Measurements from ENCODE around the gene NHLRC4. TPM values are rescaled to one million over a fixed set of nuclear protein-coding genes. Genes with fewer than 3 reads are reported as not detected.

NHLRC4 gene
- total RNA-seq, 3 donors from 2014 or later, result 0.13 to 0.18 (median 0.16) TPM

- Mint-ChIP-seq H3K9me3 (no peaks in the 10 kb centered on the region), H3K27me3 (ENCODE audit: low read depth) (no peaks in the 10 kb centered on the region), H3K36me3 (ENCODE audit: insufficient read depth) (peaks cover under 1% of the 10 kb centered on the region), H3K4me1 (ENCODE audit: low read depth) (peaks cover 24% of the 10 kb centered on the region), H3K4me3 (peak overlapping the region; percentile 96)
- ATAC-seq (peak; percentile 31 to 36), DNase-seq (no peak)
Measured at GRCh38 chr16:588639-588888, 21.8 kb downstream of the NHLRC4 start.

- H3K9me3 Mint-ChIP-seq, result no peaks in the 10 kb centered on the region
- DNase-seq (peak; percentile 97), ATAC-seq (peak; percentile 75 to 76)
- peaks cover 26% of the 10 kb centered on the region for H3K4me1 Mint-ChIP-seq (ENCODE audit: low read depth)
- peaks cover 3% of the 10 kb centered on the region for H3K36me3 Mint-ChIP-seq (ENCODE audit: insufficient read depth)
- H3K27me3 Mint-ChIP-seq (ENCODE audit: low read depth), result no peaks in the 10 kb centered on the region
- H3K4me3 Mint-ChIP-seq, result peak overlapping the region; percentile 96
Measured at GRCh38 chr16:588889-589657, 22.3 kb downstream of the NHLRC4 start.

- DNase-seq, result peak; percentile 99
- no peaks in the 10 kb centered on the region for H3K27me3 Mint-ChIP-seq (ENCODE audit: low read depth)
- peak within 1 kb of the TSS; percentile 88 for H3K4me3 Mint-ChIP-seq
- no peaks in the 10 kb centered on the region for H3K9me3 Mint-ChIP-seq
- peaks cover 28% of the 10 kb centered on the region for H3K4me1 Mint-ChIP-seq (ENCODE audit: low read depth)
- H3K36me3 Mint-ChIP-seq (ENCODE audit: insufficient read depth), result peaks cover 3% of the 10 kb centered on the region
- peak; percentile 81 to 83 for ATAC-seq
Measured at GRCh38 chr16:589658-590187, 22.9 kb downstream of the NHLRC4 start, which contains the start of gene RAB40C. Gene RAB40C (plus strand): TSS chr16:590066. CDS start chr16:590292, 226 bp downstream.

- peaks cover 28% of the 10 kb centered on the region for H3K4me1 Mint-ChIP-seq (ENCODE audit: low read depth)
- DNase-seq, result no peak
- no peak for ATAC-seq
- peak overlapping the region; percentile 85 for H3K4me3 Mint-ChIP-seq
- peaks cover 3% of the 10 kb centered on the region for H3K36me3 Mint-ChIP-seq (ENCODE audit: insufficient read depth)
- H3K27me3 Mint-ChIP-seq (ENCODE audit: low read depth), result no peaks in the 10 kb centered on the region
- no peaks in the 10 kb centered on the region for H3K9me3 Mint-ChIP-seq
Measured at GRCh38 chr16:590188-590814, 23.5 kb downstream of the NHLRC4 start.

GRCh38 chr16:590815-591200, 24.0 kb downstream of the NHLRC4 start:
- Mint-ChIP-seq H3K4me1 (ENCODE audit: low read depth) (peaks cover 28% of the 10 kb centered on the region), H3K27me3 (ENCODE audit: low read depth) (no peaks in the 10 kb centered on the region), H3K4me3 (peak overlapping the region; percentile 85), H3K9me3 (no peaks in the 10 kb centered on the region), H3K36me3 (ENCODE audit: insufficient read depth) (peaks cover 3% of the 10 kb centered on the region)
- ATAC-seq (no peak), DNase-seq (no peak)

- H3K36me3 Mint-ChIP-seq (ENCODE audit: insufficient read depth), result peaks cover 3% of the 10 kb centered on the region
- DNase-seq, result no peak
- H3K27me3 Mint-ChIP-seq (ENCODE audit: low read depth), result no peaks in the 10 kb centered on the region
- H3K4me1 Mint-ChIP-seq (ENCODE audit: low read depth), result peaks cover 30% of the 10 kb centered on the region
- ATAC-seq, result no peak
- H3K9me3 Mint-ChIP-seq, result no peaks in the 10 kb centered on the region
- peak overlapping the region; percentile 85 for H3K4me3 Mint-ChIP-seq
Measured at GRCh38 chr16:591231-591630, 24.4 kb downstream of the NHLRC4 start.

GRCh38 chr16:591892-592517, 25.2 kb downstream of the NHLRC4 start:
- H3K36me3 Mint-ChIP-seq (ENCODE audit: insufficient read depth), result peaks cover 5% of the 10 kb centered on the region
- ATAC-seq, result no peak
- peak overlapping the region; percentile 85 for H3K4me3 Mint-ChIP-seq
- H3K27me3 Mint-ChIP-seq (ENCODE audit: low read depth), result no peaks in the 10 kb centered on the region
- no peaks in the 10 kb centered on the region for H3K9me3 Mint-ChIP-seq
- peaks cover 32% of the 10 kb centered on the region for H3K4me1 Mint-ChIP-seq (ENCODE audit: low read depth)
- no peak for DNase-seq

- DNase-seq, result no peak
- no peaks in the 10 kb centered on the region for H3K27me3 Mint-ChIP-seq (ENCODE audit: low read depth)
- H3K4me3 Mint-ChIP-seq, result no peak overlapping the region
- peaks cover 5% of the 10 kb centered on the region for H3K36me3 Mint-ChIP-seq (ENCODE audit: insufficient read depth)
- ATAC-seq, result no peak
- H3K9me3 Mint-ChIP-seq, result no peaks in the 10 kb centered on the region
- H3K4me1 Mint-ChIP-seq (ENCODE audit: low read depth), result peaks cover 30% of the 10 kb centered on the region
Measured at GRCh38 chr16:592518-593306, 25.9 kb downstream of the NHLRC4 start.

- ATAC-seq (no peak), DNase-seq (no peak)
- Mint-ChIP-seq H3K36me3 (ENCODE audit: insufficient read depth) (peaks cover 5% of the 10 kb centered on the region), H3K9me3 (no peaks in the 10 kb centered on the region), H3K27me3 (ENCODE audit: low read depth) (no peaks in the 10 kb centered on the region), H3K4me1 (ENCODE audit: low read depth) (peaks cover 30% of the 10 kb centered on the region), H3K4me3 (no peak overlapping the region)
Measured at GRCh38 chr16:593406-593805, 26.6 kb downstream of the NHLRC4 start.

- no peak for DNase-seq
- Mint-ChIP-seq H3K36me3 (ENCODE audit: insufficient read depth) (peaks cover 5% of the 10 kb centered on the region), H3K4me1 (ENCODE audit: low read depth) (peaks cover 28% of the 10 kb centered on the region), H3K9me3 (no peaks in the 10 kb centered on the region), H3K27me3 (ENCODE audit: low read depth) (no peaks in the 10 kb centered on the region), H3K4me3 (no peak overlapping the region)
- no peak for ATAC-seq
Measured at GRCh38 chr16:593807-594206, 27.0 kb downstream of the NHLRC4 start.

GRCh38 chr16:595094-595528, 28.3 kb downstream of the NHLRC4 start:
- DNase-seq (no peak), ATAC-seq (no peak)
- no peaks in the 10 kb centered on the region for H3K27me3 Mint-ChIP-seq (ENCODE audit: low read depth)
- H3K4me1 Mint-ChIP-seq (ENCODE audit: low read depth), result peaks cover 28% of the 10 kb centered on the region
- H3K36me3 Mint-ChIP-seq (ENCODE audit: insufficient read depth), result peaks cover 5% of the 10 kb centered on the region
- H3K4me3 Mint-ChIP-seq, result no peak overlapping the region
- H3K9me3 Mint-ChIP-seq, result no peaks in the 10 kb centered on the region

GRCh38 chr16:595942-596735, 29.3 kb downstream of the NHLRC4 start:
- no peak for ATAC-seq
- no peak overlapping the region for H3K4me3 Mint-ChIP-seq
- peaks cover 22% of the 10 kb centered on the region for H3K4me1 Mint-ChIP-seq (ENCODE audit: low read depth)
- no peaks in the 10 kb centered on the region for H3K9me3 Mint-ChIP-seq
- H3K36me3 Mint-ChIP-seq (ENCODE audit: insufficient read depth), result peaks cover 7% of the 10 kb centered on the region
- no peaks in the 10 kb centered on the region for H3K27me3 Mint-ChIP-seq (ENCODE audit: low read depth)
- no peak for DNase-seq

GRCh38 chr16:596736-597060, 29.9 kb downstream of the NHLRC4 start:
- H3K36me3 Mint-ChIP-seq (ENCODE audit: insufficient read depth), result peaks cover 7% of the 10 kb centered on the region
- H3K9me3 Mint-ChIP-seq, result no peaks in the 10 kb centered on the region
- no peak for ATAC-seq
- H3K4me3 Mint-ChIP-seq, result no peak overlapping the region
- no peak for DNase-seq
- peaks cover 19% of the 10 kb centered on the region for H3K4me1 Mint-ChIP-seq (ENCODE audit: low read depth)
- no peaks in the 10 kb centered on the region for H3K27me3 Mint-ChIP-seq (ENCODE audit: low read depth)
